HG03135 (cell line): ENCODE data around the gene TJP2.

Experiments used
- ATAC-seq: cut with Tn5 transposase; IDR thresholded peaks from one replicate; pipeline ENCODE4 v1.9.1; 2021; ENCODE audit warnings: mild to moderate bottlenecking, moderate library complexity; ENCODE audit not compliant: unreplicated experiment

TJP2 gene

DNA sequence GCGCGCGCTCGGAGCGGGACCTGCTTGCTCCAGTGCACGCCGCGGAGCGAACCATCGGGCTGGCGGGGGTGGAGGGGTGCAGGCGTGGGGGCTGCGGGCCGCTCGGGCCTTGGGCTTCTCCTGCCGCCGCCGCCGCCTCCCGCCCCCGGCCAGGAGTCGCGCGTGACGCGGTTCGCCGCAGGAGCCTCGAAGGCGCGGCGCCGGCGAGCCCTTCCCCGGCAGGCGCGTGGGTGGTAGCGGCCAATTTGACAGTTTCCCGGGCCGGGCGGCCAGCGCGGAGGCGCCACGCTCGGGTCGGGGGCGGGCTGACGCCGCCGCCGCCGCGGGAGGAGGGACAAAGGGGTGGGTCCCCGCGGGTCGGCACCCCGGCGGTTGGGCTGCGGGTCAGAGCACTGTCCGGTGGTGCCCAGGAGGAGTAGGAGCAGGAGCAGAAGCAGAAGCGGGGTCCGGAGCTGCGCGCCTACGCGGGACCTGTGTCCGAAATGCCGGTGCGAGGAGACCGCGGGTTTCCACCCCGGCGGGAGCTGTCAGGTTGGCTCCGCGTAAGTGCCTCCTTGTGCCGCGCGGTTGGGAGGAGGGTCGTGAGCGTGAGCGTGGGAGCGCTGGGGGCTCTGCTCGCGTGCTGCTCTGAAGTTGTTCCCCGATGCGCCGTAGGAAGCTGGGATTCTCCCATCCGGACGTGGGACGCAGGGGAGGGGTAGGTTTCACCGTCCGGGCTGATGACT lies at the start of gene TJP2:
Gene TJP2, plus strand, starts transcription at position 387 of the 725 bp plus-strand sequence. Its CDS starts 96 bp downstream, at position 483.
- peak; percentile 52 for ATAC-seq

- ATAC-seq = no peak
Measured at GRCh38 chr9:69130456-69131441, 43.3 kb upstream of the TJP2 start.

DNA sequence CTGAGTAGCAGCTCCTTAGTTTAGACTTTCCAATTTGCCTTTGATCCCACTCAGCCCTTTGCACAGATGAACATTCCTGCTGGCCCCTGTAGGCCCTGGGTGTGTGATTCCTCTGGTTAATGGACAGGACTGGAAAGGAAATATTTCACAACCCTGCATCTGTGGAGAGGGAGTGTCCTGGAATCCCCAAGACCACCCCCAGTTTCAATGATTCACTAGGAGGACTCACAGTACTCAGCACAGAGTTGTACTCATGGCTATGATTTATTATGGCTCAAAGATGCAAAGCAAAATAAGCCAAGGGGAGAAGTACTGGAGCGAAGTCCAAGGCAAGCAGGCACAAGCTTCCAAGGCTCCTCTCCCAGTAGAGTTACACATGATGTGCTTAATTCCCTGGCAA lies 42.4 kb upstream of the TJP2 start:
- no peak for ATAC-seq

DNA sequence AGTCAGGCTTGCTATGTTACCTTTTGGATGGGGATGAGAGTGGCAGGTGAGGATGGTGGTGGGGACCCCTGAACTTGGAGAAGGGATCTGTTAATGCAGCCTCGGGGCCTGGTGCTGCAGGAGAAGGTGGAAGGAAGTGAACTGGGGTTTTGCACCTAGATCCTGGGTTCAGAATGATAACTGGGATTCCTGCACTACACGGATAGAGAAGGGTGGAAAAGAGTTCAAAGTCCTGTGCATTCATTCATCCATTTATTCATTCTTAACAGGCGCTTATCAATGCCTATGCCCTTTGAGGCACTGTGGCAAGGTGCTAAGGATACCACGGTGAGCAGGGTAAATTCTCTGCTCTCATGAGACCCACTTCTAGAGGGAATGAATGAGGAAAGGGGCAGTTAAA lies 41.7 kb upstream of the TJP2 start:
- no peak for ATAC-seq

GRCh38 chr9:69134412-69134811 lies 39.7 kb upstream of the TJP2 start:
- ATAC-seq = no peak

- no peak for ATAC-seq
Measured at GRCh38 chr9:69136185-69136584, 37.9 kb upstream of the TJP2 start.

DNA sequence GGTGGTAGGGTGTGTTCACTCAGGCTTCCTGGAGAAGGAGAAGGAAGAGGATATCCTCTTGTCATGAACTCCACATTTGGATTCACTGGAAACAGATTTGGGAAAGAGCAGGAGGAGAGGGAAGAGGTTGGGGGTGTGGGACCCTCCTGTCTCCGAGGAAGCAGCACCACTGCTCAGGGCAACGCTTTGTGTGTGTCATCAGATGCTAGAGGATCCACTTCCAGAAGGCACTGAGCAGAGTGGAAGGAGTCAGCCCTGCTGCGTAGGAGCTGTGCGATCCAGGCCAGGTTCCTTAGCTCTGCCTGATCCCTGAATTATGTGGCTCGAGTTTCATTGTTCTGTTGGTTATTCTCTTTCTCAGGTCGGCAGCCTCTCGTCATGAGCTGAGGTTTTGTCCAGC lies 37.3 kb upstream of the TJP2 start:
- ATAC-seq = no peak

- no peak for ATAC-seq
Measured at GRCh38 chr9:69137311-69137710, 36.8 kb upstream of the TJP2 start.

DNA sequence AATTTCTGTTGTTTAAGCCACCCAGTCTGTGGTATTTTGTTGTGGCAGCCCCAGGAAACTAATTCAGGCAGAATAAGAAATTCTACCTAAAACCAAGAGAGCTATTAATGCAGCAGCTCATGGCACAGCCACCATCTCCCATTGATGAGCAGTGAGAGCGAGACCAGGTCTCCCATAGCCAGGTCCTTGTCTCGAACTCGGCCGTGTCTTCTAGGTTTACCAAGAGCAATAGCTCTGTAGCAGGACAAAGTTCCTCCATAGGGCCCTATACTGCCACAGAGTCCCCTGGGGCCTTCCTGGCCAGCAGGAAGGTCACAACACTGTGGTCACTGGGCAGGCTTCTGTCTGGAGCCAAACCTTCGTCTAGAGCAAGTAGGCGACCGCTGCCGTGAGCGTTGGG lies 34.5 kb upstream of the TJP2 start:
- ATAC-seq = no peak

GRCh38 chr9:69140123-69140735 lies 33.8 kb upstream of the TJP2 start:
- no peak for ATAC-seq

DNA sequence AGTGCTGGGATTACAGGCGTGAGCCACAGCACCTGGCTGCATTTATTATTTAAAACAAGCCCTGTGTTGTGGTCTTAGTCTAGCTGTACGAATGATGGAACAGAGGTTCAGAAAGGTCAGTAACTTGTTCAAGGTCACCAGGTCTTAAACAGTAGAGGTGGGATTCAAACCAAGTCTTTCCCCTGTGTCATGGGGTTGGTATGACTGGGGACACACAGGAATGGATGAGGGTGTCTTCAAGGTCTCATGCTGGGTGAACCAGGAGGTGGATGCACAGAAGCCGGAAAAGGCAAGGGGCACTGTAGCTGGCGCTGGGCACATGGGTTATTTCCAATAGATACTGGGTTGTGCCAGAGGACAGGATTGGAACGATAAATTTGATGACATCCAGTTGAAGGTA lies 32.2 kb upstream of the TJP2 start:
- ATAC-seq = no peak

GRCh38 chr9:69143291-69143690 lies 30.8 kb upstream of the TJP2 start:
- no peak for ATAC-seq

DNA sequence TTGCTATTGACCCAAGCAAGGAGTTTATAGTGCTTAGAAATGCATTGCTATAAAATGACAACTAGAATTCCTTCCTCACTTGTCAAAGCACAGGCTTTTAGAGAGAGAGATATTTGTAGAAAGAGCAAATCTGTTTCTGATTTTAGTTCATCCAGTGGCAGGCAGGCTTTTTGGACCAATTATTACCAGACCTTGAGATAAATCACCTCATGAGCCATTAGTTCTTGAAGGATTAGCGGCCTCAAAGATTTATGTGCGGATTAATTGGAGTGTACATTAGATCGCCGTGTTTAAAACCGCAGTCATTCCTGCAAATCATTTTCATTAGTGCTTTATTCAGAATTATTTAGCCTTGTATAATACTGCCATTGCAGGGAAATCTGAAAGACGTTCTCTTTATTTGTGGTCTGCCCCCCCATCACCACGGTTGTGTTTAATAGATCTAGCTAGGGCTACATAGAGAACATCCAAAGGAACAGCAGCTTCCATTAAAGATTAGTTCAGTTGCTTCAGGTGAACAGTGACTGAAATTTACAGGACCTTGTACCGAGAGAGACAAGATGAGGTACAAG lies 28.8 kb upstream of the TJP2 start:
- ATAC-seq = no peak

- ATAC-seq = no peak
Measured at GRCh38 chr9:69147041-69147834, 26.8 kb upstream of the TJP2 start.

- ATAC-seq = no peak
Measured at GRCh38 chr9:69149321-69149807, 24.7 kb upstream of the TJP2 start.

- no peak for ATAC-seq
Measured at GRCh38 chr9:69151506-69151905, 22.6 kb upstream of the TJP2 start.

DNA sequence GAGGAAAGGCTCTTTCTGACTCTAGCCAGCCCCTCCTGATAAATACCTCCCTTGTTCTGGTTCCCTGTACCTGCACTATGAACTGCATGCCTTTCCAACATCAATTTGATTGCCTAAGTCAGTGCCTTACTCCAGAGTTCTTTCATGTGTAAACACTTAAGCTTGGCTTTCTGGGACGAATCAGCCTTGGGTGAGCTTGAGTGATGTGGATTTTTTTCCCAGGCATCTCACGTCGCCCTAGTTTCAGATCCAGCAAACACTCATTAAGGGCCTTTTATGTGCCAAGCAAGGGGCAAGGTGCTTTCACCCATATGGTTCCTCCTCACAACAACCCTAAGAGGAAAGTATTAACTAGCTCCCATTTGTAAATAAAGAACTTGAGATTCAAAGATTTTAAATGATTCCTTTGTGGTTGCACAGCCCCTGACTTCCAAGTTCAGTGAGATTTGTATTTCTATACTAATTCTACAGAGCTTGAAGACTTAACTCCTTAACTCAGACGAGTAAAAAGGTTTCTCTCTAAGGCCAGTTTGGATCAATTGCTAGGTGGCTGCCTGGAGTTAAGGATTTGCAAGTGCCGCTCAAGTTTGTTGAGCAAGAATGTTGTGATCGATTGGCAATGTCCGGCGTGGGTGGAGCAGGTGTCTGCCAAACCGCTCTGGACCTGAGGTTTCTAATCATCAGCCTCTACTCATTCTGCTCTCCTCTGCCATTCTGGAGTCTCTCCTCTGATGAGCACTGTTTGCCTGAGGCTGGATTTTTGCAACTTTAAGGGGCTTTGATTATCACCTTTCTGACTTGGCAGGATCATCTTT lies 20.2 kb upstream of the TJP2 start:
- no peak for ATAC-seq

- peak; percentile 98 for ATAC-seq
Measured at GRCh38 chr9:69155341-69156030, 18.6 kb upstream of the TJP2 start.
